GM19238 (cell line): ENCODE results near the gene PHKA2.
"Not testable (repeated sequence)": the region's sequence is repeated elsewhere in the genome, so short reads cannot be mapped to it uniquely, and the experiment has no call there.

Experiments
- DNase-seq: peaks from one replicate; pipeline ENCODE4 v3.0.0; 2011; ENCODE audit warnings: low spot score; ENCODE audit not compliant: insufficient read length

Gene PHKA2

DNA sequence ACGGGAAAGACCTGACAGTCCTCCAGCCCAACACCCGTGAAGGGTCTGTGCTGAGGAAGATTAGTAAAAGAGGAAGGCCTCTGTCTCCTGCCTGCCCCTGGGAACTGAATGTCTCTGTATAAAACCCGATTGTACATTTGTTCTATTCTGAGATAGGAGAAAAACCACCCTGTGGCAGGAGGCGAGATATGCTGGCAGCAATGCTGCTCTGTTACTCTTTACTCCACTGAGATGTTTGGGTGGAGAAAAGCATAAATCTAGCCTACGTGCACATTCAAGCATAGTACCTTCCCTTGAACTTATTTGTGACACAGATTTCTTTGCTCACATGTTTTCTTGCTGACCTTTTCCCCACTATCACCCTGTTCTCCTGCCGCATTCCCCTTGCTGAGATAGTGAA is 3.7 kb downstream of the PHKA2 start:
- DNase-seq = not testable (repeated sequence)

- no peak for DNase-seq
Observed at GRCh38 chrX:18974993-18975392, 8.9 kb downstream of the PHKA2 start.

- DNase-seq = no peak
Observed at GRCh38 chrX:18973527-18974192, 10.3 kb downstream of the PHKA2 start.

DNA sequence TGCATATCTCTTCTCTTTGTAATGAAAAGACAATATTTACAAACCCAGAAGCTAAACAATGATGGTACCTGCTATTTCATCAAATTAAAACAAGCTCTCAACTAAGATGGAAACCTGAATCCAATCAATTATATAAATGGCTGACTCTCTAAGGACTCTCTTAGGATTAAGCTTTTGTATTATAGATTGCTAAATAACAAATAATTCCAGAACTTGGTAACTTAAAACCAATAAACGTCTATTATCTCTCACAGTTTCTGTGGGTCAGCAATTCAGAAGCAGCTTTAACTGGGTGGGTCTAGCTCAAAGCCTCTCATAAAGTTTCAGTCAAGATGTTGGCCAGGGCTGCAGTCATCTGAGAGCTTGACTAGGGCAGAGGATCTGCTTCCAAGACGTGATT is 12.4 kb downstream of the PHKA2 start:
- DNase-seq = no peak

DNA sequence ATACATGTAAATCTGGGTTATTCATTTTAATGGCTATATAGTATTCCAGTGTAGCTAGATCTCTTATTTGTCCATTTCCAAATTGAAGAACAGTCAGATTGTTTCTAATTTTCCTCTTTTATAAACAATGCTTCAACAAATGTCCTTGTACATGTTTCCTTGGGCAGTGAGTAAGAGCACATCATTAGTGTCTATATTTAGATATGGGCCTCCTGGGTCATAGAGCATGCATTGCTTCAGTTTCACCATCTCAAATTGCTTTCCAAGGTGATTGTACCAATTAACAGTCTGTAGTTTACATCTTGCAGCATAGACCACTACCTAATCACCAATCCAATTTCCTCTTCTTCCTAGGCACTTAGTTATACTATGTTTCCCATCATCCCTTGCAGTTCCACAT is 13.4 kb downstream of the PHKA2 start:
- DNase-seq = no peak

- no peak for DNase-seq
Observed at GRCh38 chrX:18966624-18967023, 17.3 kb downstream of the PHKA2 start.

GRCh38 chrX:18964901-18965300 is 19.0 kb downstream of the PHKA2 start:
- no peak for DNase-seq

DNA sequence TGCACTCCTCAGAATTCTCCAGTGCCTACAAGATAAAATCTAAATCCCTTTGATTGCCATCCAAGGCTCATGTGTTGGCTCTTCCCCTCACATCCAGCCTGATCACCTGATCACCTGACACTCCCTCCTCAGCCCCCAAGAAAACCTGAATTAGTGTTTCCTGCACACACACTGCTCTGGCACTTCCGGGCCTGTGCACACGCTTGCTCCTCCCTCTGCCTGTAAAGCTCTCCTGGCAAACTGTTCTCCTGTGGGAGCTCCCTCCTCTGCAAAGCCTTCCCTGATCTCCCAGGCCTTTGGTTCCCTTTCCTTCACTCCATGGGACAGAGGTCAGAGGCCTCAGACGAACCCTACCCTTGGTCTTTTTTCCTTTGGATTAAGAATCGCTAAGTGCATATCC is 19.9 kb downstream of the PHKA2 start:
- no peak for DNase-seq

- no peak for DNase-seq
Observed at GRCh38 chrX:18962329-18962728, 21.6 kb downstream of the PHKA2 start.

- no peak for DNase-seq
Observed at GRCh38 chrX:18961686-18962085, 22.2 kb downstream of the PHKA2 start.

- DNase-seq = no peak
Observed at GRCh38 chrX:18956303-18957032, 27.4 kb downstream of the PHKA2 start.

DNA sequence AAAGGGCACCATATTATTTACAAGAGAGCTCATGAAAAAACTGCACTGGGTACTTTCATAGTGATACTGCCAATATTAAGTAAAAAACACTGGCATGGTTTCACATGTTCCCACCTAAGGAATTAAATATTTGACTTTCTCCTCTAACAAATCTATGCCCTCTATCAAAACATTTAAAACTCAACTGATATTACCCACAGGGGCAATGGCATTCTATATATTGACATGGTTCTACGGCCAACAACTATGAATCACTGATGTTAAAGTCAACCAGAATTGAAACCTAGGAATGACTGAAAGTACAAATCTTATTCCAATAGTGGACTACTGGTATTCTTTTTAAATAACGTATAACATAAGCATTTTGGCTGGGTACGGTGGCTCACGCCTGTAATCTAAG is 28.2 kb downstream of the PHKA2 start:
- DNase-seq = no peak

GRCh38 chrX:18951032-18951431 is 32.9 kb downstream of the PHKA2 start:
- DNase-seq = no peak

DNA sequence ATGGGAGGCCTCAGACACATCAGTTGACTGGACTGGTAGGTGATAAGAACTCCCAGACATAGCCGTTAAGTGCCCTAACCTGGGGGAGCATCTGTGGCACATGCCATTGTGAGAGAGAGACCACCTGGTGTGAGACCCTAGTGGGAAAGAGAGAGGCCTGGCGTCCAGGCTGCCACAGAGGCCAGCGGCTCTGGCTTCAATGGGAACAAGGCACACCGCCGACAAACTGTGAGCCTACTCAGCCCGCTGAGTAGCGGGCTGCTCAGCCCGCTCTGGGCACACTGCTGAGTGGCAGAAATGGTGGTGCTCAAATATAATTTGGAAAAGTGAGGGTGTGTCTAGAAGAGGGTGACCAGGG is 34.0 kb downstream of the PHKA2 start:
- no peak for DNase-seq

GRCh38 chrX:18949291-18949943 is 34.5 kb downstream of the PHKA2 start:
- no peak for DNase-seq

DNA sequence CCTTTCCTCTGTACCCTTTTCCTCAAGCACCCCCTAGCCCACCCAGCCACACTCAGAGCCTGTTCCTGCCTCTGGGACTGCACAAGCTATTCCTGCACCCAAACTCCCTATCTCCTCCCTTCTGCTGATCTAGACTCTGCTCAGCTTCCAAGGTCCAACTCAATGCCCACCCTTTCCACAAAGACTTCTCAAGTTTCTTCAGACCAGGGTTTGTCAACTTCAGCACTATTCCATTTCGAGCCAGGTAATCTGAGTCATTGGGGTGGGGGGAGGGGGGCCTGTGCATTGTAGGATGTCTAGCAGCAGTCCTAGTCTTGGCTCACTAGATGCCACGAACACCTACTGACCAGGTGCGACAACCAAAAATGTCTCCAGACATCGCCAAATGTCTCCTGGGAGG is 37.3 kb downstream of the PHKA2 start:
- no peak for DNase-seq

- no peak for DNase-seq
Observed at GRCh38 chrX:18946157-18946556, 37.8 kb downstream of the PHKA2 start.

GRCh38 chrX:18945483-18945882 is 38.4 kb downstream of the PHKA2 start:
- DNase-seq = no peak

- no peak for DNase-seq
Observed at GRCh38 chrX:18944482-18944881, 39.4 kb downstream of the PHKA2 start.

DNA sequence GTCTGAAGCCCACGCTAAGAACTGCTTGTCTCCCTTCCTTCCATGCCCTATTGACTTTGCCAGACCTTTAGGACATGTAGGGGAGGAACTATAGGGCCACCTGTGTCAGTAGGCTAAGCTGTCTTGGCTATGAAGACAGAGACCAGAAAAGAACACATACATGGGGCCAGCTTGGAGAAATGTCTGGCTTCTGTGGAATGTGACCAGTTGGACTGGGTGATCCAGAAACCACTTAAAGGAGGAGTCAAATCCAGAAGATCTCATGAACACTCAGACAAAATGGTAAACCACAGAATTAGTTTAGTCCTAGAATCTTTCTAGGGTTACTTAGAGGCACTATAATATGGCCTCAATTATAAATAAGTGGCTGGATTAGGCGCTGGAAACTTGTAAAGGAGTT is 42.0 kb downstream of the PHKA2 start:
- no peak for DNase-seq

DNA sequence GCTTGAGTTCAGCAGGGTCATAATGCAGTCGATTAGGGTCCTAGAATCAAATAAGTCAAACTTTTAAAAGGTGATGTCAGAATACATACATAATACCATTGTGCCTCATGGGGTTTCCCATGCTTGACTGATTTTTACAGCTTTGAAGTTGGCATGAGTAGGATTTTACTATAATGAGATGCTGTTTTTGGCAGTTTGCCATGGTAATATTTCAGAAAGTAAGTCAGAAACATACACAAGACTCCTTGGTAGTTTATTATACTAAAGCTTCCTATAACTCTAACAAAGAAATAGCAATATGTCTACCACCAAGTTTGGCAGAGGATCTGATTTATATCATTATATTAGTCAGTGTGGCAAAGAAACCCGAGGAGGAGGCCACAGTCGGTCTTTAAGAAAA is 45.2 kb downstream of the PHKA2 start:
- DNase-seq = no peak

DNA sequence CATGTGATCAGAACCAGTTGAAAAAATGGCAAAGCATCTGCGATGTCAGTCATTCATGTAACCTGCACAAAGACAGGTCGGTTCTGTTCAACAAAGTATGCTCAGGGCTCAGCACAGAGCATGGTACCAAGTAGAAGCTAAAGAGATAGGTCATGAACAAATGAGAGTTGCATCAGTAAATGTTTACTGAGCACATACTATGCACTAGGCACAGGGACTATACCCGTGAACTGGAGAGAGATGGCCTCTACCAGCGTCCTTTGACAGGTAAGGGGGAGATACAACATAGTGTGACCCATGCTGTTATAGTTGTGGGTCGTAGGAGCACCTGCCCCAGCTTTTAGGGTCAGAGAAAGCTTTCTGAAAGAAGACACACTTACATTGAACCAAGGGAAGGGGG is 46.7 kb downstream of the PHKA2 start:
- no peak for DNase-seq

DNA sequence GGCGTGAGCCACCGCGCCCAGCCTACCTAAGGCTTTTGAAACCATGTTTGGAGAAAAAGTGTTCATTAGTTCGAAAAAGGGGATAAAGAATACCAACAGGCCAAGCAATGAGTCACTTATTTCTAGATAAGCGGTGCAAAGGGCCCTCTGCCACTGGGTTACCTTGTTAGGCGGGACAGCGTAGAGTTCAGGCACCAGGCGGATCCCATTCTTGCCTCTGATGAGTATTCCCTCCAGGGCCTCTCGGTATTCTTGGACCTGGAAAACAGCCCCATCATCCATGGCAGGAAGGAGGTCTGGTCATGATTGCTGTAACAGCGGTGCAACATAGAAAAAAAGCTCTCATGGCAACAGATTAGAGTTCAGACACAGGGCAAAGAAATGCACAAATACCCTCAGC is 48.0 kb downstream of the PHKA2 start:
- DNase-seq = no peak
